GM18520 (cell line): ENCODE results near the gene SLC9A3.

ENCODE experiments used
- ATAC-seq: cut with Tn5 transposase; IDR thresholded peaks from one replicate; pipeline ENCODE4 v1.9.1; 2021; ENCODE audit not compliant: unreplicated experiment

Gene SLC9A3

GRCh38 chr5:555058-555623 lies 30.9 kb upstream of the SLC9A3 start:
- ATAC-seq: no peak

- ATAC-seq: no peak
Observed at GRCh38 chr5:554284-554988, 30.2 kb upstream of the SLC9A3 start.

GRCh38 chr5:553874-554273 lies 29.6 kb upstream of the SLC9A3 start:
- ATAC-seq: no peak

- no peak for ATAC-seq
Observed at GRCh38 chr5:551406-551805, 27.2 kb upstream of the SLC9A3 start.

GRCh38 chr5:549229-549628 lies 25.0 kb upstream of the SLC9A3 start:
- no peak for ATAC-seq

GRCh38 chr5:548256-548655 lies 24.0 kb upstream of the SLC9A3 start:
- ATAC-seq: no peak

- ATAC-seq: no peak
Observed at GRCh38 chr5:547086-547924, 23.1 kb upstream of the SLC9A3 start.

GRCh38 chr5:546376-546908 lies 22.2 kb upstream of the SLC9A3 start:
- ATAC-seq: no peak

GRCh38 chr5:545641-546375 lies 21.6 kb upstream of the SLC9A3 start:
- ATAC-seq: no peak

GRCh38 chr5:544675-545355 lies 20.6 kb upstream of the SLC9A3 start:
- ATAC-seq: no peak

GRCh38 chr5:543755-544674 lies 19.8 kb upstream of the SLC9A3 start:
- peak; percentile 78 for ATAC-seq

- no peak for ATAC-seq
Observed at GRCh38 chr5:543351-543750, 19.1 kb upstream of the SLC9A3 start.

GRCh38 chr5:542319-543311 lies 18.4 kb upstream of the SLC9A3 start:
- ATAC-seq: no peak

GRCh38 chr5:541539-542318 lies 17.5 kb upstream of the SLC9A3 start:
- ATAC-seq: no peak

- ATAC-seq: no peak
Observed at GRCh38 chr5:540906-541538, 16.8 kb upstream of the SLC9A3 start.

GRCh38 chr5:540071-540905 lies 16.0 kb upstream of the SLC9A3 start:
- ATAC-seq: no peak
